ENCODE measurements around the gene CD177.
"Not testable (repeated sequence)": the region's sequence is repeated elsewhere in the genome, so short reads cannot be mapped to it uniquely, and the experiment has no call there.

CD177 gene

DNA sequence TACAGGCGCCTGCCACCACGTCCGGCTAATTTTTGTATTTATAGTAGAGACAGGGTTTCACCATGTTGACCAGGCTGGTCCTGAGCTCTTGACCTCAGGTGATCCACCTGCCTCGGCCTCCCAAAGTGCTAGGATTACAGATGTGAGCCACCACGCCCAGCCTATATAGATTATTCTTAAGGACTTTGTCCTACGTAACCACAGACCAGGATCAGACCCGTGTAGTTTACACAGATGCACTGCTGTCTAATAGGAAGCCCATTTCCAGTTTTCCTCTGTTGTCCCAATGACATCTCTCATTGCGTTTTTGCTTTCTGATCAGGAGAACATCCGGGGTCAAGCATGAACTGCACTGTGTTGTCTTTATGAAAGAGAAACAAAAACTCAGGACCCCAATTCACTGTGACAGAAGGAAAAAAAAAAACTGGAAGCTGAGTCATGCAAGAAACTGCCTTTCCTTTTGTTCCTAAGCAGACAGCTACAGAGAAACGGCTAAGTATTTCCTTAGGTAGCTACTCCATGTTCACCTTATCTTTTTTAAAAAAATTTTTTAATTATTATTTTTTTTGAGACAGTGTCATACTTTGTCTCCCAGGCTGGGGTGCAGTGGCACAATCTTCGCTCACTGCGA lies 29.2 kb downstream of the CD177 start:
- not testable (repeated sequence) for DNase-seq

GRCh38 chr19:43383254-43383653 lies 29.8 kb downstream of the CD177 start:
- not testable (repeated sequence) for DNase-seq

DNA sequence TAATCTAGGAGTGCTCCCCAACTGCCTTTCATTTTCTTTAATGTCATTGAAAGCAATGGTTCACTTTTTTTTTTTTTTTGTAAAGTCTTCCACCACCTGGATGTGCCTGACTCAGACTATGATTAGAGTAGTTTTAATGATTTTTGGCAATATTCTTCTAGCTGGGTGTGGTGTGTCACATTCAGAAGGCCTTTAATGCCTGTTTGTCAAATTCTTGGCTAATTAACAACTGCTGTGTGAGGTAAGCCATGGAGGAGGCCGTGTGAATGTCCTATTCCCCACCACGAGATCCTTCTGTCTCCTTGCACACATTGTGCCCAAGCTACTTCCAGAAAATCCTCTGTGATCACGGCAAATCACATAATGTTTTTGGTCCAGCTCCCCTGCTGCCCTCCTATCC lies 30.3 kb downstream of the CD177 start:
- DNase-seq: not testable (repeated sequence)

GRCh38 chr19:43390903-43391551 lies 37.5 kb downstream of the CD177 start:
- not testable (repeated sequence) for DNase-seq

- DNase-seq: not testable (repeated sequence)
Observed at GRCh38 chr19:43391552-43391935, 38.1 kb downstream of the CD177 start.

DNA sequence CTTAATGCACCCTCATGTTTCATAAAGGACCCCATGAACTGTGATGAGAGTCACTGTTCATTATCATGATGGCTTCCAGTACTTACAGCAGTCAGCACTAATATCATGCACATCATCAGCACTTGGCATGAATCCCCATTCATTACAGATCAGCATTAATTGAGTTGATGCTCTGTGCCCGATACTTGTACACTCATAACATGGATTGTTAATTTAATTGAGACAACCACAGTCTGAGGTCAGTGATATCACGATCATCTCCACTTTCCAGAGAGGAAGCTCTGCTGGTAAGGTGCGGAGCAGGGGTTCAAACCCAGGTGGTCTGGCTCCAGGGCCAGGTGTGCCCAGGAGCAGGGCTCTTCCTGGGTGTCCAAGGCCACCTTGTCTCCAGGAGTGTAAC lies 40.0 kb downstream of the CD177 start:
- DNase-seq: not testable (repeated sequence)

DNA sequence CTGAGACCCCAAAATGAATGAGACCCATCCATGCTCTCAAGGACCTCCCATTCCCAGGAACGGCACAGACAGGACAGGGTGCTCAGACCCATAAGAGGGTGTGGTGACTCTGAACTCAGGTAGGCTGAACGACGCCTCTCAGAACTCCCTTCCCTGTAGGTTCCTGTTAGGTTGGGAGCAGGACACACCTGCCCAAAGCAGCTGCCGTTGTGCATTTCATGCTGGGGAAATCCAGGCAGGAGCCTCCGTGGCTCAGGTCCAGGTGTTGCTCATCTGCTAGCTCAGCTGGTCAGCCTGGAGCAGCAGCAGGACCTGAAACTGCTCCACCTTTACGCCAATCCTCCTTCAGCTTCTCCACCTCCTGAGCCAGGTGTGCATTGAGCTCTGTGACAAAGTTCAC lies 42.1 kb downstream of the CD177 start:
- no peak for DNase-seq

DNA sequence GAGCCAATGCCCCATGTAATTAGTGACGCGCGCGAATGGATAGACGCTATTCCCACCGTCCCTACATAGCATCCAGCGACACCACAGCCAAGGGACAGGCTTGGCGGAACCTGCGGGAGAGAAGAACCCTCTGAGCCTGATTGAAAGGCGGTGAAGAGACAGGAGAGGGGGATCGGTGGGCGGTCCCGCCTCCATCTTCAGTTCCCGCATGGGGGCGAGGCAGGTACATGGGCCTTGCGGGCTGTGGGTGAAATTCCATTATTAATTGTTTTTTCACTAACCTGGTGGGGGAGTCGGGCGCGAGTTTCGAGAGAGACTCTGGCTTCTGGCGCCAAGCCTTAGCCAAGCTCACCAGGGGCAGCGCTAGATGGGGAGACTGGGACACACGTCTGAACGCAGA lies 52.8 kb downstream of the CD177 start:
- no peak for DNase-seq

GRCh38 chr19:43407416-43408005 lies 54.0 kb downstream of the CD177 start:
- DNase-seq: no peak

DNA sequence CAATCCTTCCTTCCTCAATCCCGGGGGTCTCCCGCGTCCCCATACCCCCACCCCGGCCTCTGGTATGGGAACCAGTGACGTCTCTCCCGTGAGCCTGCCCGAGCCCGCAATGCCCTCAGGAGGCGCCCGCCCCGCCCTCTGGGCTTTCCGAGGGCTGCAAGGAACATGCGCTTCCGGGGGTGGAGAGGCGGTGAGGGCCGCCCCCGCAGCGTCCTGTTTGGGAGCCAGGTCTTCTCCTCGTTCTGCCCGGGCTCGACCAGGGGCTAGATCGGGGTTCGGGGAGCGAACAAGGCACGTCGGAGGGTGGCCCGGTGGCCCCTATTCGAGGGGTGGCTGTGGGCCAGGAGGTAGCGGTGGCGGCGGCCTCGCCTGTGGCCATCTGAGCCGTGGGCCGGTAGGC lies 54.6 kb downstream of the CD177 start:
- DNase-seq: no peak

GRCh38 chr19:43409415-43409814 lies 55.9 kb downstream of the CD177 start:
- no peak for DNase-seq

- DNase-seq: no peak
Observed at GRCh38 chr19:43412441-43412840, 59.0 kb downstream of the CD177 start.

Data from kidney glomerular epithelial cell (primary cell).